Measurements from ENCODE around the gene FCAMR.
"Not testable (repeated sequence)": the region's sequence is repeated elsewhere in the genome, so short reads cannot be mapped to it uniquely, and the experiment has no call there.

Gene FCAMR

GRCh38 chr1:206930210-206930798, 40.0 kb downstream of the FCAMR start:
- DNase-seq: peak in 1 of 2 experiments; percentile 19

- no peak for DNase-seq
Observed at GRCh38 chr1:206929524-206929923, 40.7 kb downstream of the FCAMR start.

- no peak for DNase-seq
Observed at GRCh38 chr1:206926286-206926685, 44.0 kb downstream of the FCAMR start.

GRCh38 chr1:206925106-206925736, 45.0 kb downstream of the FCAMR start:
- DNase-seq: peak in 1 of 2 experiments; percentile 41

GRCh38 chr1:206924592-206925105, 45.6 kb downstream of the FCAMR start:
- no peak for DNase-seq

GRCh38 chr1:206923961-206924557, 46.2 kb downstream of the FCAMR start:
- DNase-seq: not testable (repeated sequence)

GRCh38 chr1:206923009-206923960, 47.0 kb downstream of the FCAMR start:
- DNase-seq: peak; percentile 48 to 73

GRCh38 chr1:206922524-206922923, 47.7 kb downstream of the FCAMR start:
- DNase-seq: no peak

- DNase-seq: peak in 1 of 2 experiments; percentile 47
Observed at GRCh38 chr1:206921772-206922265, 48.4 kb downstream of the FCAMR start, which contains the start of gene FCMR. Gene FCMR, minus strand, starts transcription at chr1:206921941. Its CDS starts 87 bp downstream, at chr1:206921854.

- no peak for DNase-seq
Observed at GRCh38 chr1:206918076-206918475, 52.2 kb downstream of the FCAMR start.

- DNase-seq: no peak
Observed at GRCh38 chr1:206916000-206916709, 54.1 kb downstream of the FCAMR start.

GRCh38 chr1:206915030-206915735, 55.1 kb downstream of the FCAMR start:
- DNase-seq: no peak

- no peak for DNase-seq
Observed at GRCh38 chr1:206913766-206914537, 56.3 kb downstream of the FCAMR start.

- DNase-seq: peak in 1 of 2 experiments; percentile 60
Observed at GRCh38 chr1:206912445-206913095, 57.7 kb downstream of the FCAMR start.

- peak in 1 of 2 experiments; percentile 38 for DNase-seq
Observed at GRCh38 chr1:206911064-206911663, 59.1 kb downstream of the FCAMR start.

- no peak for DNase-seq
Observed at GRCh38 chr1:206909883-206910318, 60.4 kb downstream of the FCAMR start.

- DNase-seq: peak; percentile 52 to 58
Observed at GRCh38 chr1:206909161-206909882, 60.9 kb downstream of the FCAMR start.

- no peak for DNase-seq
Observed at GRCh38 chr1:206908038-206908437, 62.2 kb downstream of the FCAMR start.

Data from stimulated activated CD4-positive, alpha-beta T cell treated with anti-CD3 and anti-CD28 coated beads, Interleukin-4, amount 100 ng/mL, for 4 hours (primary cell).